CD14-positive monocyte (primary cell): ENCODE data around the gene INTS6. TPM values are rescaled to one million over a fixed set of nuclear protein-coding genes. Genes with fewer than 3 reads are reported as not detected.

ENCODE experiments used
- DNase-seq, 3 donors: peaks; one replicate each; pipeline ENCODE4 v3.0.0-alpha.2; 2011 to 2022
- H2AFZ ChIP-seq: 2 replicates; pipeline ENCODE4 v1.6.0; 2012; ENCODE audit warnings: mild to moderate bottlenecking, low read depth, low read length, inconsistent platforms; ENCODE audit not compliant: insufficient read depth, poor library complexity, severe bottlenecking
- H3K27ac ChIP-seq, 2 donors: 1 replicate in 1 of 2; 2 replicates in 1 of 2; pipeline ENCODE4 v1.5.1; 2012 to 2013; ENCODE audit warnings: low read length in 2 of 2, control low read depth in 1 of 2, inconsistent platforms in 1 of 2, low read depth in 1 of 2, mild to moderate bottlenecking in 1 of 2
- H3K27me3 ChIP-seq, 2 donors: one replicate each; pipeline versions ENCODE4 v1.6.0 to v1.6.1; 2011 to 2013; ENCODE audit warnings: low read length in 2 of 2; ENCODE audit not compliant: control insufficient read depth in 2 of 2, insufficient read depth in 2 of 2
- H3K36me3 ChIP-seq, 2 donors: replicated peaks in 1 of 2; 1 replicate in 1 of 2; 2 replicates in 1 of 2; pipeline versions ENCODE4 v1.5.1 to v1.6.1; 2012 to 2013; ENCODE audit warnings: low read length in 2 of 2, control low read depth in 1 of 2, inconsistent platforms in 1 of 2, mild to moderate bottlenecking in 1 of 2; ENCODE audit not compliant: insufficient read depth in 2 of 2, control insufficient read depth in 1 of 2
- H3K4me1 ChIP-seq, 2 donors: 1 replicate in 1 of 2; 2 replicates in 1 of 2; pipeline versions ENCODE4 v1.5.1 to v1.6.1; 2012 to 2013; ENCODE audit warnings: low read length in 2 of 2, control low read depth in 1 of 2, inconsistent platforms in 1 of 2, mild to moderate bottlenecking in 1 of 2, moderate library complexity in 1 of 2; ENCODE audit not compliant: insufficient read depth in 2 of 2, control insufficient read depth in 1 of 2
- H3K4me2 ChIP-seq: replicated peaks from 2 replicates; pipeline ENCODE3; 2012; ENCODE audit warnings: low read length, moderate library complexity, mild to moderate bottlenecking; ENCODE audit not compliant: poor library complexity, severe bottlenecking; ENCODE audit errors: extremely low read depth
- H3K4me3 ChIP-seq, 3 experiments: fragments of 200-600 bp in 1 of 3; sonication (generic) in 1 of 3; replicated peaks in 1 of 3; 1 replicate in 2 of 3; 2 replicates in 1 of 3; pipeline ENCODE4 v1.5.1; 2011 to 2013; ENCODE audit warnings: low read length in 3 of 3, mild to moderate bottlenecking in 3 of 3, control low read depth in 2 of 3, low read depth in 2 of 3, inconsistent platforms in 1 of 3, moderate library complexity in 1 of 3
- H3K79me2 ChIP-seq: 2 replicates; pipeline ENCODE4 v1.6.0; 2012; ENCODE audit warnings: mild to moderate bottlenecking, control low read depth, inconsistent platforms, low read length, moderate library complexity; ENCODE audit not compliant: insufficient read depth
- H3K9ac ChIP-seq: 2 replicates; pipeline ENCODE4 v1.6.0; 2017; ENCODE audit warnings: low read length, mild to moderate bottlenecking; ENCODE audit not compliant: insufficient read depth, poor library complexity, severe bottlenecking
- H3K9me3 ChIP-seq, 2 donors: replicated peaks in 1 of 2; 1 replicate in 1 of 2; 2 replicates in 1 of 2; pipeline versions ENCODE4 v1.5.1 to v1.6.1; 2012 to 2013; ENCODE audit warnings: low read length in 2 of 2, control low read depth in 1 of 2; ENCODE audit not compliant: control insufficient read depth in 1 of 2, insufficient read depth in 1 of 2
- H4K20me1 ChIP-seq: 2 replicates; pipeline ENCODE4 v1.6.0; 2012; ENCODE audit warnings: mild to moderate bottlenecking, low read length, control low read depth, moderate library complexity; ENCODE audit not compliant: insufficient read depth
- H3K27ac Mint-ChIP-seq, 7 donors: one replicate each; pipeline ENCODE4 v1.8.0; 2020; ENCODE audit warnings: mild to moderate bottlenecking in 7 of 7, mixed read lengths in 7 of 7, moderate library complexity in 6 of 7, inconsistent platforms in 2 of 7
- H3K27me3 Mint-ChIP-seq, 3 donors: one replicate each; pipeline ENCODE4 v1.8.0; 2021 to 2022; ENCODE audit warnings: low read depth in 3 of 3, mild to moderate bottlenecking in 3 of 3, mixed read lengths in 3 of 3, moderate library complexity in 3 of 3, inconsistent platforms in 1 of 3
- H3K36me3 Mint-ChIP-seq, 2 donors: one replicate each; pipeline ENCODE4 v1.8.0; 2020; ENCODE audit warnings: mixed read lengths in 2 of 2, inconsistent platforms in 1 of 2, mild to moderate bottlenecking in 1 of 2
- H3K4me1 Mint-ChIP-seq: one replicate; pipeline ENCODE4 v1.8.0; 2020; ENCODE audit warnings: mild to moderate bottlenecking, mixed read lengths
- H3K4me3 Mint-ChIP-seq, 2 donors: one replicate each; pipeline ENCODE4 v1.8.0; 2020; ENCODE audit warnings: mild to moderate bottlenecking in 2 of 2, mixed read lengths in 2 of 2, moderate library complexity in 1 of 2
- H3K9me3 Mint-ChIP-seq, 7 donors: one replicate each; pipeline ENCODE4 v1.8.0; 2020 to 2022; ENCODE audit warnings: mixed read lengths in 7 of 7, mild to moderate bottlenecking in 6 of 7, moderate library complexity in 6 of 7, inconsistent platforms in 2 of 7
- WGBS: methylation state at CpG from one replicate; pipeline ENCODE4 v1.1.5; 2013; ENCODE audit warnings: missing lambda C conversion rate; ENCODE audit not compliant: insufficient coverage; 5-methylcytosine and 5-hydroxymethylcytosine counted together
- intact Hi-C, 2 donors: fragments of 100-400 bp; cut with micrococcal nuclease; formaldehyde crosslinking; loops; one replicate each; pipeline versions ENCODE4 v1.15.0 to v1.15.1; 2023
- polyA plus RNA-seq, 3 donors: library from polyadenylated mRNA; depleted of rRNA in 1 of 3; unstranded in 2 of 3; stranded (reverse) in 1 of 3; fragments of 300-500 nt in 2 of 3; fragments of >200 nt in 1 of 3; fragmentation: Illumina TruSeq in 2 of 3; gene quantifications; 1 replicate in 2 of 3; 2 replicates in 1 of 3; pipeline ENCODE4 v1.2.3, GENCODE V29; 2012 to 2021
- small RNA-seq: library from RNA; depleted of rRNA; stranded (forward); fragments of <200 nt; gene quantifications from one replicate; pipeline ENCODE3, GENCODE V24; 2012; ENCODE audit warnings: low read depth; ENCODE audit not compliant: insufficient read length
- TF ChIP-seq, protein P1 (sequence below): fragments of 200-600 bp; IDR thresholded peaks from one replicate; pipeline ENCODE4 v1.8.0; 2022; ENCODE audit warnings: antibody characterized with exemption, mild to moderate bottlenecking

INTS6 gene
- polyA plus RNA-seq, 3 donors = 10.8 to 13.2 (median 11.6) TPM

DNA sequence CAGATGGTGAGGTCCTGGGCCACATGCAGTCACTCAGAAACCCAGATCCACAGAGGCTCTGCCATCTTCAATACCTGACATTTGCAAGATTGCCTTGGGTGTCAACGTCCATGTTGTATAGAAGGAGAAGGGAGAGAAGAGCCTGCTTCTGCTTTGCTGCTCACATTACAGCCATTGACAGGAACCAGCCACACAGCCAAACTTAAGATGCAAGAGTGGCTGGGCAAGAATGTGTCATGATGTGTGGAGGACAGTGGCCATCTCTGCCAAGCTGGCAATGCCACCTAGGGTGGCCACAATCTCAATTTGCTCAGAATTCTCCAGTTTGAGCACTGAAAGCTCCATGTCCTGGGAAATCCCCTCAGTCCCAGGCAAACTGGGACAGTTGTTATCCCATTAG, 139.2 kb downstream of the INTS6 start:
- no CpG with 5 or more reads among the region's 1 CpG for WGBS
- H3K9me3 ChIP-seq = no peaks in the 10 kb centered on the region

DNA sequence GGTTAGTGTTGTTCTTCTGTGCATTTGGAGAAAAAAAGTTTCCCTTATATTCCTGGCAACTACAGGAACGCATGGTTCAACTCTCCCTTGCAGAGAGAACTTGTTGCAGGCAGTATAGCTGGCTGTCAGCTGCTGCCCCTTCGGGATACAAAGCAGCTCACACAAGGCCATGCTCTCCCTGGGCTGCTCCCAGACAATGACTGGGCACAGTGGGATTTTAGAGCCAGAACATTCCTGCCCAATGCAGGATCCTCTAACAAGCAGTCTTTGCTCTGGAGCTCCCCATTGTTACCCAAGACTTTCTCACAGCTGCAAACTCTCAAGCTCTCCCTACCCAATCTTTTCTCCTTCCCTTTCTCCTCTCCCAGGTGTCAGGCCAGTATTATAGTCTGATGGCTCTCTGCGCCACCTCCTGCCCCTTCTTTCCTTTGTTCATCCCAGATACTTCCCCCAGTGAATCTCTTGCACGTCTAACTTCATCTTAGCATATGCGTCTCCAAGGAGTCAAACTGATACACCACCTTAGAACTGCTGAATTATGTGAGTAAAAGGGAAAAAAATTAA, 140.8 kb downstream of the INTS6 start:
- intact Hi-C loops = no loop called here
- Mint-ChIP-seq H3K27ac (no peak overlapping the region), H3K4me3 (no peak overlapping the region), H3K36me3 (no peaks in the 10 kb centered on the region), H3K27me3 (peaks cover 0 to 8% (median 5%) of the 10 kb centered on the region in 3 donors), H3K4me1 (peaks cover 3% of the 10 kb centered on the region), H3K9me3 (no peaks in the 10 kb centered on the region)
- no peaks in the 10 kb centered on the region for H3K27me3 ChIP-seq
- no peak for DNase-seq
- no peaks in the 10 kb centered on the region for H3K9me3 ChIP-seq
- H4K20me1 ChIP-seq = no peaks in the 10 kb centered on the region
- no peak overlapping the region for H3K9ac ChIP-seq
- TF ChIP-seq, protein P1, sequence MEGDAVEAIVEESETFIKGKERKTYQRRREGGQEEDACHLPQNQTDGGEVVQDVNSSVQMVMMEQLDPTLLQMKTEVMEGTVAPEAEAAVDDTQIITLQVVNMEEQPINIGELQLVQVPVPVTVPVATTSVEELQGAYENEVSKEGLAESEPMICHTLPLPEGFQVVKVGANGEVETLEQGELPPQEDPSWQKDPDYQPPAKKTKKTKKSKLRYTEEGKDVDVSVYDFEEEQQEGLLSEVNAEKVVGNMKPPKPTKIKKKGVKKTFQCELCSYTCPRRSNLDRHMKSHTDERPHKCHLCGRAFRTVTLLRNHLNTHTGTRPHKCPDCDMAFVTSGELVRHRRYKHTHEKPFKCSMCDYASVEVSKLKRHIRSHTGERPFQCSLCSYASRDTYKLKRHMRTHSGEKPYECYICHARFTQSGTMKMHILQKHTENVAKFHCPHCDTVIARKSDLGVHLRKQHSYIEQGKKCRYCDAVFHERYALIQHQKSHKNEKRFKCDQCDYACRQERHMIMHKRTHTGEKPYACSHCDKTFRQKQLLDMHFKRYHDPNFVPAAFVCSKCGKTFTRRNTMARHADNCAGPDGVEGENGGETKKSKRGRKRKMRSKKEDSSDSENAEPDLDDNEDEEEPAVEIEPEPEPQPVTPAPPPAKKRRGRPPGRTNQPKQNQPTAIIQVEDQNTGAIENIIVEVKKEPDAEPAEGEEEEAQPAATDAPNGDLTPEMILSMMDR = no peak
- no peaks in the 10 kb centered on the region for H3K36me3 ChIP-seq
- no peak overlapping the region for H3K27ac ChIP-seq
- H3K4me1 ChIP-seq = no peaks in the 10 kb centered on the region
- no peak overlapping the region for H3K4me2 ChIP-seq
- H3K79me2 ChIP-seq = no peaks in the 10 kb centered on the region
- no peak overlapping the region for H3K4me3 ChIP-seq
- WGBS = 95% methylated on average over 2 of the region's 5 CpGs
- no peak overlapping the region for H2AFZ ChIP-seq

More for the DNA sequence above, 139.2 kb downstream of the INTS6 start:
- Histone ChIP-seq H3K36me3 (no peaks in the 10 kb centered on the region), H4K20me1 (no peaks in the 10 kb centered on the region), H3K27ac (no peak overlapping the region), H3K27me3 (no peaks in the 10 kb centered on the region), H2AFZ (no peak overlapping the region), H3K4me2 (no peak overlapping the region), H3K9ac (no peak overlapping the region), H3K79me2 (no peaks in the 10 kb centered on the region), H3K4me1 (no peaks in the 10 kb centered on the region), H3K4me3 (no peak overlapping the region)
- Mint-ChIP-seq H3K36me3 (no peaks in the 10 kb centered on the region), H3K27ac (peak overlapping the region in 1 of 7 donors; percentile 11), H3K4me1 (peaks cover 1% of the 10 kb centered on the region), H3K4me3 (no peak overlapping the region), H3K9me3 (no peaks in the 10 kb centered on the region), H3K27me3 (peaks cover 0 to 8% (median 5%) of the 10 kb centered on the region in 3 donors)
- intact Hi-C loops = no loop called here
- no peak for DNase-seq
- TF ChIP-seq, protein P1 = no peak

Small RNA genes within 50 kb of the gene (small RNA-seq; reads per million reads assigned to genes)
- gene MIR5693 (not detected), gene RN7SL320P (not detected), gene SNRPGP11 (not detected)

Other genes starting within 250 kb of the INTS6 start
- under 1 TPM; 0.03 to 0.20 (median 0.13) TPM for gene FAM124A, start 230.6 kb downstream of the INTS6 start, polyA plus RNA-seq
- gene SERPINE3, start 113.3 kb downstream of the INTS6 start, polyA plus RNA-seq = not detected
- 10 to 100 TPM in 1 of 3 donors, 1 to 10 TPM in 2; 6.5 to 40.1 (median 9.1) TPM for gene WDFY2, start 131.4 kb upstream of the INTS6 start, polyA plus RNA-seq